SK-N-SH (cell line): Measurements from ENCODE around the gene STK32C. TPM values are rescaled to one million over a fixed set of nuclear protein-coding genes. Genes with fewer than 3 reads are reported as not detected.

Experiments used
- CTCF ChIA-PET: fragments of 300-600, 350-600 bp; formaldehyde crosslinking; extraction: SDS; loops from one replicate; lab custom pipeline; 2021; lab: Yijun Ruan, JAX
- POLR2A ChIA-PET: fragments of 350-600 bp; sonication (Branson Sonifier 250); formaldehyde crosslinking; extraction: SDS; loops from one replicate; lab custom pipeline; 2020; ENCODE audit warnings: antibody characterized with exemption, inconsistent platforms; lab: Yijun Ruan, JAX
- DNase-seq: peaks from one replicate; pipeline ENCODE4 v3.0.0; 2012
- H2AFZ ChIP-seq: fragments of 200-600 bp; sonication (generic); 2 replicates; pipeline ENCODE4 v1.8.1; 2016; ENCODE audit warnings: antibody characterized with exemption, mild to moderate bottlenecking, low read depth
- H3F3A ChIP-seq: fragments of 200-600 bp; sonication (generic); replicated peaks from 2 replicates; pipeline ENCODE3; 2016; ENCODE audit warnings: antibody characterized with exemption, mild to moderate bottlenecking; ENCODE audit not compliant: insufficient read depth
- H3K27ac ChIP-seq, 2 experiments: fragments of 200-500 bp in 1 of 2; fragments of 200-600 bp in 1 of 2; sonication (Bioruptor generic) in 1 of 2; sonication (generic), shearing (Covaris generic) in 1 of 2; 2 replicates each; pipeline versions ENCODE4 v1.5.1 to v1.6.1; 2014 to 2016; ENCODE audit warnings: low read depth in 2 of 2, inconsistent platforms in 1 of 2, low read length in 1 of 2, mild to moderate bottlenecking in 1 of 2, mixed read lengths in 1 of 2
- H3K27me3 ChIP-seq: fragments of 200-600 bp; sonication (generic), shearing (Covaris generic); 2 replicates; pipeline ENCODE4 v1.6.1; 2016; ENCODE audit warnings: mixed run types; ENCODE audit not compliant: insufficient read depth
- H3K36me3 ChIP-seq, 2 experiments: fragments of 200-500 bp in 1 of 2; fragments of 200-600 bp in 1 of 2; sonication (Bioruptor generic) in 1 of 2; sonication (generic) in 1 of 2; replicated peaks in 1 of 2; 2 replicates each; pipeline versions ENCODE3 to v1.5.1; 2014 to 2016; ENCODE audit warnings: low read length in 1 of 2, mild to moderate bottlenecking in 1 of 2; ENCODE audit not compliant: insufficient read depth in 2 of 2, control insufficient read depth in 1 of 2
- H3K4me1 ChIP-seq, 2 experiments: fragments of 200-500 bp in 1 of 2; fragments of 200-600 bp in 1 of 2; sonication (Bioruptor generic) in 1 of 2; sonication (generic), shearing (Covaris generic) in 1 of 2; 2 replicates each; pipeline versions ENCODE4 v1.5.1 to v1.6.1; 2014 to 2016; ENCODE audit warnings: low read depth in 1 of 2, low read length in 1 of 2, mixed run types in 1 of 2; ENCODE audit not compliant: insufficient read depth in 2 of 2, control insufficient read depth in 1 of 2
- H3K4me2 ChIP-seq: fragments of 200-600 bp; sonication (generic), shearing (Covaris generic); 2 replicates; pipeline ENCODE4 v1.6.1; 2017; ENCODE audit warnings: mixed run types
- H3K4me3 ChIP-seq, 2 experiments: fragments of 200-500 bp in 1 of 2; fragments of 200-600 bp in 1 of 2; sonication (Bioruptor generic) in 1 of 2; sonication (generic), shearing (Covaris generic) in 1 of 2; 2 replicates each; pipeline versions ENCODE4 v1.5.1 to v1.8.1; 2014 to 2016; ENCODE audit warnings: low read depth in 2 of 2, inconsistent platforms in 1 of 2, low read length in 1 of 2, mild to moderate bottlenecking in 1 of 2, mixed read lengths in 1 of 2, moderate library complexity in 1 of 2
- H3K79me2 ChIP-seq: fragments of 200-600 bp; sonication (generic); 2 replicates; pipeline ENCODE4 v1.8.1; 2017; ENCODE audit warnings: mild to moderate bottlenecking; ENCODE audit not compliant: insufficient read depth
- H3K9ac ChIP-seq: fragments of 200-600 bp; sonication (generic); 2 replicates; pipeline ENCODE4 v1.6.1; 2017; ENCODE audit warnings: mixed run types
- H3K9me2 ChIP-seq: fragments of 200-600 bp; sonication (generic); 2 replicates; pipeline ENCODE4 v1.6.1; 2017; ENCODE audit warnings: mixed run types
- H3K9me3 ChIP-seq: fragments of 200-600 bp; sonication (generic); 2 replicates; pipeline ENCODE4 v1.6.1; 2017; ENCODE audit warnings: mixed run types, mild to moderate bottlenecking, moderate library complexity
- H4K20me1 ChIP-seq: fragments of 200-600 bp; sonication (generic); 2 replicates; pipeline ENCODE4 v1.6.1; 2017; ENCODE audit warnings: mild to moderate bottlenecking, mixed run types; ENCODE audit not compliant: insufficient read depth
- ELF1 ChIP-seq: IDR thresholded peaks from 2 replicates; pipeline ENCODE4 v1.4.0; 2012
- FOXM1 ChIP-seq: IDR thresholded peaks from 2 replicates; pipeline ENCODE4 v1.4.0; 2012; ENCODE audit warnings: low read depth, mild to moderate bottlenecking
- GABPA ChIP-seq: IDR thresholded peaks from 2 replicates; pipeline ENCODE4 v1.4.0; 2012; ENCODE audit warnings: low read depth, mild to moderate bottlenecking
- GATA2 ChIP-seq: sonication (generic); formaldehyde crosslinking; IDR thresholded peaks from 2 replicates; pipeline ENCODE4 v1.5.0; 2020; ENCODE audit warnings: mild to moderate bottlenecking, missing genetic modification reagents
- IRF3 ChIP-seq: fragments of 150-350 bp; IDR thresholded peaks from 2 replicates; pipeline ENCODE4 v1.6.1; 2016; ENCODE audit warnings: mild to moderate bottlenecking, low read depth, low read length
- MAX ChIP-seq: IDR thresholded peaks from 2 replicates; pipeline ENCODE4 v1.4.0; 2012; ENCODE audit warnings: low read depth
- NFIC ChIP-seq: IDR thresholded peaks from 2 replicates; pipeline ENCODE4 v1.4.0; 2012; ENCODE audit warnings: borderline replicate concordance
- POLR2AphosphoS5 ChIP-seq: IDR thresholded peaks from 2 replicates; pipeline ENCODE4 v1.6.1; 2012; ENCODE audit warnings: low read depth, low read length
- RAD21 ChIP-seq: IDR thresholded peaks from 2 replicates; pipeline ENCODE4 v1.6.1; 2012; ENCODE audit warnings: mild to moderate bottlenecking, low read length
- RCOR1 ChIP-seq: fragments of 150-350 bp; IDR thresholded peaks from 2 replicates; pipeline ENCODE4 v1.6.1; 2017; ENCODE audit warnings: antibody characterized with exemption, low read length
- RFX5 ChIP-seq: IDR thresholded peaks from 2 replicates; pipeline ENCODE4 v1.6.1; 2012; ENCODE audit warnings: mild to moderate bottlenecking, improper control_type of control experiment, low read length
- RXRA ChIP-seq: IDR thresholded peaks from 2 replicates; pipeline ENCODE4 v1.4.0; 2012; ENCODE audit warnings: low read depth, mild to moderate bottlenecking, borderline replicate concordance
- SIN3A ChIP-seq: IDR thresholded peaks from 2 replicates; pipeline ENCODE4 v1.6.1; 2012; ENCODE audit warnings: low read depth, mild to moderate bottlenecking, low read length, moderate library complexity, borderline replicate concordance
- TAF1 ChIP-seq: IDR thresholded peaks from 2 replicates; pipeline ENCODE4 v1.6.1; 2012; ENCODE audit warnings: low read depth, mild to moderate bottlenecking, low read length, moderate library complexity, borderline replicate concordance
- TCF12 ChIP-seq: IDR thresholded peaks from 2 replicates; pipeline ENCODE4 v1.4.0; 2012
- YY1 ChIP-seq: IDR thresholded peaks from 2 replicates; pipeline ENCODE4 v1.4.0; 2012; ENCODE audit warnings: low read depth, mild to moderate bottlenecking
- WGBS: methylation state at CpG from one replicate; pipeline ENCODE4 v1.1.6; 2017; ENCODE audit warnings: low lambda C conversion rate; 5-methylcytosine and 5-hydroxymethylcytosine counted together
- polyA plus RNA-seq, 3 experiments: library from polyadenylated mRNA; depleted of rRNA; stranded (reverse); fragments of >200 nt; gene quantifications; 2 replicates each; pipeline ENCODE4 v1.2.3, GENCODE V29; 2012
- TF ChIP-seq, protein P1 (sequence below): IDR thresholded peaks from 2 replicates; pipeline ENCODE4 v1.4.0; 2012; ENCODE audit warnings: low read depth, borderline replicate concordance
- TF ChIP-seq, protein P2 (sequence below): IDR thresholded peaks from 2 replicates; pipeline ENCODE4 v1.4.0; 2012; ENCODE audit warnings: low read depth, borderline replicate concordance

STK32C gene
- polyA plus RNA-seq, 1 of the 3 experiments (the other 2 are of a cell fraction), result 27.8 TPM

DNA sequence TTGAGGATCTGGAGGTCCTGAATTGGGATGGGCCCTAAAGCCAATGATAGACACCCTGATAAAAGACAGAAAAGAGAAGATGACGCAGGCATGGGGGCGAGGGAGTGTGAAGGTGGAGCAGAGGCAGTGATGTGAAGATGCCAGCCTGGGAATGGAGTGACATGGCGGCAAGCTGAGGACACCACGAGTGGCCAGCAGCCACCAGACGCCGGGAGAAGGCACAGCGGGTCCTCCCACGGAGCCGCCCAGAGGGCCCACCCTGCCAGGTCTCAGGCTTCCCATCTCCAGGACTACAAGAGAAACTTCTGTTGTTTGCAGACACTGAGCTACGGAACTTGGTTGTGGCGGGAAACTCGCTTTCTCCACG, 76.1 kb downstream of the STK32C start:
- H3K4me3 ChIP-seq, result no peak overlapping the region
- H2AFZ ChIP-seq, result no peak overlapping the region
- CTCF ChIA-PET, result no interaction called here
- no peaks in the 10 kb centered on the region for H3K36me3 ChIP-seq
- H3K9ac ChIP-seq, result no peak overlapping the region
- H3K4me1 ChIP-seq, result peaks cover 0 to 32% of the 10 kb centered on the region in 2 experiments; a peak in 1 of 4 replicates
- no peaks in the 10 kb centered on the region for H3K27me3 ChIP-seq
- H4K20me1 ChIP-seq, result no peaks in the 10 kb centered on the region
- no peak overlapping the region for H3K4me2 ChIP-seq
- no peak for TF ChIP-seq FOXM1
- TF ChIP-seq, protein P1, sequence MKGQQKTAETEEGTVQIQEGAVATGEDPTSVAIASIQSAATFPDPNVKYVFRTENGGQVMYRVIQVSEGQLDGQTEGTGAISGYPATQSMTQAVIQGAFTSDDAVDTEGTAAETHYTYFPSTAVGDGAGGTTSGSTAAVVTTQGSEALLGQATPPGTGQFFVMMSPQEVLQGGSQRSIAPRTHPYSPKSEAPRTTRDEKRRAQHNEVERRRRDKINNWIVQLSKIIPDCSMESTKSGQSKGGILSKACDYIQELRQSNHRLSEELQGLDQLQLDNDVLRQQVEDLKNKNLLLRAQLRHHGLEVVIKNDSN, result no peak
- TF ChIP-seq POLR2AphosphoS5, result no peak
- TF ChIP-seq MAX, result no peak
- no peak for TF ChIP-seq RAD21
- no peak for TF ChIP-seq YY1
- no peak for TF ChIP-seq NFIC
- TF ChIP-seq GATA2 (CRISPR knock-in tag), result no peak
- TF ChIP-seq RCOR1, result no peak
- no peak for TF ChIP-seq TCF12
- TF ChIP-seq RFX5, result no peak
- TF ChIP-seq, protein P2, sequence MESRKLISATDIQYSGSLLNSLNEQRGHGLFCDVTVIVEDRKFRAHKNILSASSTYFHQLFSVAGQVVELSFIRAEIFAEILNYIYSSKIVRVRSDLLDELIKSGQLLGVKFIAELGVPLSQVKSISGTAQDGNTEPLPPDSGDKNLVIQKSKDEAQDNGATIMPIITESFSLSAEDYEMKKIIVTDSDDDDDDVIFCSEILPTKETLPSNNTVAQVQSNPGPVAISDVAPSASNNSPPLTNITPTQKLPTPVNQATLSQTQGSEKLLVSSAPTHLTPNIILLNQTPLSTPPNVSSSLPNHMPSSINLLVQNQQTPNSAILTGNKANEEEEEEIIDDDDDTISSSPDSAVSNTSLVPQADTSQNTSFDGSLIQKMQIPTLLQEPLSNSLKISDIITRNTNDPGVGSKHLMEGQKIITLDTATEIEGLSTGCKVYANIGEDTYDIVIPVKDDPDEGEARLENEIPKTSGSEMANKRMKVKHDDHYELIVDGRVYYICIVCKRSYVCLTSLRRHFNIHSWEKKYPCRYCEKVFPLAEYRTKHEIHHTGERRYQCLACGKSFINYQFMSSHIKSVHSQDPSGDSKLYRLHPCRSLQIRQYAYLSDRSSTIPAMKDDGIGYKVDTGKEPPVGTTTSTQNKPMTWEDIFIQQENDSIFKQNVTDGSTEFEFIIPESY, result no peak
- no peak for TF ChIP-seq RXRA
- no peak for TF ChIP-seq IRF3
- no peak for TF ChIP-seq ELF1
- TF ChIP-seq TAF1, result no peak
- no peak for TF ChIP-seq SIN3A
- no peak for TF ChIP-seq GABPA
- no peak for DNase-seq
- H3K9me3 ChIP-seq, result no peaks in the 10 kb centered on the region
- no peaks in the 10 kb centered on the region for H3K79me2 ChIP-seq
- 86% methylated on average over 10 of the region's 13 CpGs for WGBS
- no peaks in the 10 kb centered on the region for H3F3A ChIP-seq
- peak overlapping the region in 1 of 2 experiments; percentile 62; a peak in 1 of 4 replicates for H3K27ac ChIP-seq
- POLR2A ChIA-PET, result no interaction called here
- H3K9me2 ChIP-seq, result no peaks in the 10 kb centered on the region
